GM18505 (cell line): ENCODE data around the gene HOXB3.
"Not testable (repeated sequence)": the region's sequence is repeated elsewhere in the genome, so short reads cannot be mapped to it uniquely, and the experiment has no call there.

Source experiments
- ATAC-seq: cut with Tn5 transposase; IDR thresholded peaks from one replicate; pipeline ENCODE4 v1.9.1; 2021; ENCODE audit not compliant: unreplicated experiment
- POLR2A ChIP-seq: IDR thresholded peaks from 4 replicates; pipeline ENCODE4 v1.6.1; 2011; ENCODE audit warnings: borderline replicate concordance; ENCODE audit not compliant: insufficient read depth, insufficient read length; ENCODE audit errors: extremely low read depth

Gene HOXB3

GRCh38 chr17:48542698-48543106 is 47.3 kb downstream of the HOXB3 start:
- ATAC-seq: no peak
- TF ChIP-seq POLR2A: no peak

GRCh38 chr17:48542114-48542656 is 47.9 kb downstream of the HOXB3 start:
- ATAC-seq: no peak
- TF ChIP-seq POLR2A: no peak

- TF ChIP-seq POLR2A: no peak
- ATAC-seq: no peak
Observed at GRCh38 chr17:48541577-48542113, 48.4 kb downstream of the HOXB3 start.

DNA sequence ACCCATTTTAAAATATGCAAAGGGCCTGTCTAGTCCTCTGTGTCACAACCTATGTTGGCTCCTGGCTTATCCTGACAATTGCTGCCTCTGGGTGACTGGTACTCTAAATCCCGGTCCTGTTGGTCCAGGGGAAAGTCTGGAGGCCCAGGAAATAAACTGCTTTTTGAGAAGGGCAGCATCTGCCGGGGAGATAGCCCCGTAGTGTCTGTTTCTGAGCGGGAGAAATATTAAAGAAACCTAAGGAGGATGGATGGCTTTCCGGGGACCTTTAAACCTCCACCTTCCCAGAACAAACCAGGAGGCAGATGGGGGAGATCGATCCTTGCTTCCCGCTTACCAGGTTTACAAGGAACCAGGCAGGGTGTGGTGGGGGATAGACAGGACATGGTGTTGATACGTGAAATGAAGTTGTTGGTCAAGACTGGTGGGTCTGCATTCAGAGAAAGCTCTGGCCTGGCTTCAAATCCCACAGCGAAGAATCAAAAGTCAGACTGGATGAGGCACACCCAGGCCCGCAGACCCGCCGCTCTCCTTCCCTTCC is 48.9 kb downstream of the HOXB3 start:
- TF ChIP-seq POLR2A: no peak
- ATAC-seq: no peak

- ATAC-seq: no peak
- no peak for TF ChIP-seq POLR2A
Observed at GRCh38 chr17:48540213-48540612, 49.8 kb downstream of the HOXB3 start.

- no peak for TF ChIP-seq POLR2A
- ATAC-seq: no peak
Observed at GRCh38 chr17:48539177-48539576, 50.9 kb downstream of the HOXB3 start.

DNA sequence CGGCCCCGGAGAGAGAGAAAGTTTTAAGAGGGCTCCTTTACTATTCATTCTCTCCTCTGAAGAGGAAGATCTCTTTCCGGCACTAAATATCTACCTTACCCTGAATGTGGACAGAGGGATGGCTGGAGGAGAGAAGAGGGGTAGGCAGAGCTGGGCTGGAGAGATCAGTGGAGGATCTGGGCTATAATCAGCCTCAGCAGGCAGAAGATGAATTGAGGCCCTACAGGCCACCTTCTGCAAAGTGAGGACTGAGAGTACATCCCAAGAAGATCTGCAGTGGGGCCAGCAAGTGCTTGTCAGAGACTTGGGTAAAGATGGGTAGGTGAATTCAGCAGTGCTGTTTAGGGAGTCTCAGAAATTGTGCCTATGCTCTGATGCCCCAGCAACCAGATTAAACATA is 52.7 kb downstream of the HOXB3 start:
- no peak for TF ChIP-seq POLR2A
- no peak for ATAC-seq

- not testable (repeated sequence) for ATAC-seq
Observed at GRCh38 chr17:48535793-48536559, 54.1 kb downstream of the HOXB3 start.

DNA sequence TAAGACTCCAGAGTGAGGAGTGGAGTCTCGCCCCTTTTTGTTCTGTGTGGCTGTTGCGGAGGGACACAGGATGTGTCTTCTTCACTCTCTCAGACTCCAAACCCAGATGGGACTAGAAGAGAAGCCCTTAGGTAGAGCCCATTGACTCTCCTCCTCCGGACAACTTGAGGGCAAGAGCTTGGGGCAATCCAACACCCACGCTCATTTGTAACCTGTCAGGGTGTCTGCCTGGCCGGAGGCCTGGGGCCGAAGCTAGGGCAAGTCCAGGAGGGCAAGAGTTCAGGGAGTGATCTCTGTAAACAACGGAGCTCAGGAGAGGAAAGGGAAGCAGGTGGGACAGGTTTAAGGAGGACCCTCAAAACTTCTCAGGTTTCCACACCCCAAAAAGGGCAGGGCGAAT is 57.8 kb downstream of the HOXB3 start:
- TF ChIP-seq POLR2A: no peak
- ATAC-seq: no peak

DNA sequence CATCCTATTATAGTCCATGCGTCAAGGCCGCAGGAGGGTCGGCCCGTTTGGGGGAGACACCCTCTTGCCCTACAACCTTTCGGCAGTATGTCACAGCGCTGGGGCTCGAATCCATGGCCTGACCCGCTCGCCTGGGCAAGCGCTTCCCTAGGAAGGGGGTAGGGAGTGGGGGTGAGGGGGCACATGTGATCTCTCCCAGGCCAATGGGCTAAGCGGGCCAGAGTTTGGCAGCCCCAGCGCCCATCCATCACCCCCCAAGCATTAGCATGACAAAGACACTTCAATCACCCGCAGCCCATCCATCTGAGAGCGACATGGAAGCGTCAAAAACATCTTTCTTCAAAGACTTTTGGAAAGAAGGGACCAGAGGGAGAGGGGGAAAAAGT is 59.2 kb downstream of the HOXB3 start, which contains the start of gene HOXB1:
HOXB1 (minus strand) TSS at position 125 of the 386 bp plus-strand sequence; CDS start at position 18, 107 bp downstream.
- no peak for ATAC-seq

DNA sequence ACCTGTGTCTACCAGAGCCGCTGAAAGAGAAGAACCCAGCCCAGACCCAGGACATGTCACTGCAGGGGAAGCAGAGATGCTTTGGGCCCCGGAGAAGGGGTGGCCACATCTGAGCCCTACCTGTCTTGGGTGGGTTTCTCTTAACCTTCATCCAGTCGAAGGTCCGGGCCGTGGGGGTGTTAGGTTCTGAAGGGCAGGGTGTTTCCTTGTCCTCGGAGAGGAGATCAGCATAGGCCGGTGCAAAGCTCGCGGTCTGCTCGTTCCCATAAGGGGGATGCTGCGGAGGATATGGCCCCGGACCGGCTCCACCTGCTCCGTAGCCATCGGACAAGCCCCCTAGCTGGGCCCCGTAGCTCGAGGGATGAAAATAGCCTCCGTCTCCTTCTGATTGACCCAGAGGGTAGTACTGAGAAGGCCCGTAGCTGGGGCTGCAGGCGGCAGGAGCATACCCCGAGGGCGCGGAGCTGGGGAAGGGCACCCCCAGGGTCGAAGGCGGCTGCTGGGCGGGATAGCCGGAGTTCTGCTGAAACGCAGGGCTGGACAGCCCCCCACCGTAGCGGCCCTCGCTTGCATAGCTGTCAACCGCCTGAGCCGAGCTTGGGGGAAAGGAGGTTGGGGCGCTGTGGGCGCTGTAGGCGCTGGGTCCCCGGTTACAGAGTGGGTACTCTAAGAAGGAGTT is 59.7 kb downstream of the HOXB3 start:
- no peak for ATAC-seq
- no peak for TF ChIP-seq POLR2A

More for the DNA sequence above, 59.2 kb downstream of the HOXB3 start, which contains the start of gene HOXB1:
- no peak for TF ChIP-seq POLR2A

- no peak for TF ChIP-seq POLR2A
- no peak for ATAC-seq
Observed at GRCh38 chr17:48529683-48530009, 60.4 kb downstream of the HOXB3 start.

DNA sequence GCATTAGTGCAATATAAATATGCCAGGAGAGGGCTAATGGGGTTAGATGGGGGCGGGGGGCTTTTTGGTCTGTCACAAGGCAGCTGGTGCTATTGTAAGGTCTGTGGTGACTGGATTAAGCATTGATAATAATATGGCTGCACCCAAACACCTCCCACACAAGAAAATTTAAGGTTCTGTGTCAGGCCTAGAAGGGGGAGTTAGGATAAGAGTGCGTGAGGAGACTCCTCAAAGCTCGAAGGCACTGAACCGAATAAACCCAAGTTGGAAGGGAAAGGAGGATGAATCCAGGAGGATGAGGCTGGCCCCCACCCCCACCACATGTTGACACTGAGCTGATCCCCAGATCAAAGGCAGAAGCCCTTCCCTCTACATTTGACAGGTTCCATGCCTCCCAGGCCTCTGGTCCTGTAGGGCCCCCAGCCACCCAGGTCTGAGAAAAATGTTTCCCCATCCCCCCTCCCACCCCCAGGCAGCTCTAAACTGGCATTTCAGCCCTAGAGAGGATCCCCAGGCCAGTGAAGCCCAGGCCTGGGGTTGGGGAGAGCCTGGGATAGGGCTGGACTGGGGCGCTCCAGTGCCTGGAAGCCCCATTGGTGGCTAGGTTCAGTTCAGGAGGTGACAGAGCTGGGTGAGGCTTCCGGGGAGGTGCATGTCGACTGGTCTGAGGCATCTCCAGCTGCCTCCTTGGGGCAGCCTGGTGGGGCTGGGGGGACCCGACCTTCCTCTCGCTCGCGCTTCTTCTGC is 60.9 kb downstream of the HOXB3 start:
- no peak for ATAC-seq

More for the DNA sequence above, 60.9 kb downstream of the HOXB3 start:
- no peak for TF ChIP-seq POLR2A
